Measurements from ENCODE around the gene XYLT1.
"Not testable (repeated sequence)": the region's sequence is repeated elsewhere in the genome, so short reads cannot be mapped to it uniquely, and the experiment has no call there.

XYLT1 gene

DNA sequence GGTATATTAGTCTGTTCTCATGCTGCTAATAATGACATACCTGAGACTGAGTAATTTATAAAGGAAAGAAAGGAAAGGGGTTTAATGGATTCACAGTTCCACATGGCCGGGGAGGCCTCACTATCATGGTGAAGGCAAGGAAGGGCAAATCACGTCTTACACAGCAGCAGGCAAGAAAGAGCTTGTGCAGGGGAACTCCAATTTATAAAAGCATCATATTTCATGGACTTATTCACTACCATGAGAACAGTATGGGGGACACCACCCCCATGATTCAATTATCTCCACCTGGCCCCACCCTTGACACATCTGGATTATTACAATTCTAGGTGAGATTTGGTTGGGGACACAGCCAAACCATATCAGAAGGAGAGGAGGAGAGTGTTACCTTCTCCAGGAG is 17.7 kb upstream of the XYLT1 start:
- no peak for DNase-seq

DNA sequence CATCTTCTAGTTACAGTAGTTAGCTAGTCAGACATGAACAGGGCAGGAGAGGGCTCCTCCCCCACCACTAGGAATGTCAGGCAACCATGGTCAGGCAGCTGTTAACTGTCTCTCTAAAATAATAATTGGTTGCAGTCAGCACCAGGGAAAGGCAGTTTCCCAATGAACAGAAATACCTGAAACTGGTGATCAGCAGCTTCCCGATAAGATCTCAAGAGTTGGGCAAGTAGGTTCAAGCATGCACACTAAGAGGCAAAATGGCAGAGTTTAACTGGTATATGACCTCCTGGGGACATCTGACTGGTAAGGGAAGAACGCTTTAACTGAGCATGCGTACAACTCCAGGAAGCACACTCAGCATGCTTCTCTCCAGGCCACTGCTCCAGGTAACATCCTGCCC is 12.6 kb upstream of the XYLT1 start:
- DNase-seq, result no peak

DNA sequence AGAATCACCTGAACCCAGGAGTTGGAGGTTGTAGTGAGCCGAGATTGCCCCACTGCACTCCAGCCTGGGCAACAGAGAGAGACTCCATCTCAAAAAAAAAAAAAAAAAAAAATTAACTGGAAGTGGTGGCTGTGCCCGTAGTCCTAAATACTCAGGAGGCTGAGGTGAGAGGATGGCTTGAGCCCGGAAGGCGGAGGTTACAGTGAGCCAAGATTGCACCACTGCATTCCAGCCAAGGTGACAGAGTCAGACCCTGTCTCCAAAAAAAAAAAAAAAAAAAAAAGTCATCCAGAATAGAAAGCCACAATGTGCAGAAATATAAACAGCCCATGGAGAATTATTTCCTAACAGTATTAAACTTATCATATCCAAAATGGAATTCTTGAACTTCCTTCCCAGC is 11.6 kb upstream of the XYLT1 start:
- DNase-seq, result not testable (repeated sequence)

DNA sequence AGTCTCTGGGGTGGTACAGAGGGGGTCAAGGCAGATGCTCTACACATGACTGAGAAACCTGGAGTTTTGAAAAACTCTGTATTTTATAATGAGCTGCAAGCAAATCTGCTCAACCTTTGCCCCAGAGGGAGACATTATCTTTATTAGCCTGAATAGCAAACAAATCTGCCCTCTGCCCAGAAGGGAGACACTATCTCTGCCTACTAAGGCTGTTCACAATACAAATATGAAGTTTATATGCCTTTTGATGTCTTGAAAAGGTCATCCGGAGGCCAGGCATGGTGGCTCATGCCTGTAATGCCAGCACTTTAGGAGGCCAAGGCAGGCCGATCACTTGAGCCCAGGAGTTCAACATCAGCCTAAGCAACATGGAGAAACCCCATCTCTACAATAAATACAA is 11.0 kb upstream of the XYLT1 start:
- DNase-seq, result no peak

DNA sequence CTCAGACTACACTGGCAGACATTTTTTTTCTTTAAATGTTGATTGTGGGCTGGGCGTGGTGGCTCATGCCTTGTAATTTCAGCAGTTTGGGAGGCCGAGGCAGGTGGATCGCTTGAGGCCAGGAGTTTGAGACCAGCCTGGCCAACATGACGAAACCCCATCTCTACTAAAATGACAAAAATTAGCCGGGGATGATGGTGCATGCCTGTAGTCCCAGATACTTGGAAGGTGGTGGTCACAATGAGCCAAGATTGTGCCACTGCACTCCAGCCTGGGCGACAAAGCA is 6.4 kb upstream of the XYLT1 start:
- not testable (repeated sequence) for DNase-seq

DNA sequence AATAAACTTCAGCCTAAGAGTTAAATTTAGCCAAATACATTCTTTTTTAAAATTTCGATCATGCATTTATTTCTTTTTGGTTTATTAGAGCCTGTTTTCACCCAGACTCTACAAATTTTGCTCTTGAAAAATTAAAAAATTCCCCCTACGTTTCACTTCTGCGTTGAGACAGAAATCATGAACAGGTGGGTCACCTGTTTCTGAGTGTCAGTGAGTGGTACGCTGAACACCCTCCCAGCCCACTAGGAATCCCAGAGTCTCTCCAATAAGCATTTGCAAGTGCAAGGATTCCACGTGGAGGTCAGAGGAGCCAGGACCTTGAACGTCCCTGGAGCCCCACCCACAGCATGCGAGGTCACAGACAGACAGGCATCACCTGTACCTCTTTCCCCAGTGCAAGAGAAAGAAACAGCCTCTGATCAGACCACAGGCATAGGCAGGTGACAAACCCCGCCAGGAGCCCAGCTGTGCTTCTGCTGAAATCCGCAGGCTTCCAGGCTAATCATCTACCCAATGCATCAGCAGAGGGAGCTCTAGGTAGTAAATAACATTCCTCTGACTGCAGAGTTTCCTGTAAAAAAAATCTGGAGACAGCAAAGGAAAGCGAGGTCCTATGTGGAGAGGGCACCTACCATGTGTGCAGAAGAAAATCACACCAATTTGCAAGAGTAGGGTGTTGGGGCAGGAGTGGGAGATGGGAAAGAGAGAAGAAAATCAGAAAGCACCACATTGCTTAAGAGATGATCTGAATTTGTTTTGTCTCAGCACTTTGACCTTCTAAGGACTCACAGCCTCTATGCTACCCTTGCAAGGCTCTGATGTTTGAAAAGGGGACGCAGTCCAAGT is 5.9 kb upstream of the XYLT1 start:
- DNase-seq, result peak; percentile 6

DNA sequence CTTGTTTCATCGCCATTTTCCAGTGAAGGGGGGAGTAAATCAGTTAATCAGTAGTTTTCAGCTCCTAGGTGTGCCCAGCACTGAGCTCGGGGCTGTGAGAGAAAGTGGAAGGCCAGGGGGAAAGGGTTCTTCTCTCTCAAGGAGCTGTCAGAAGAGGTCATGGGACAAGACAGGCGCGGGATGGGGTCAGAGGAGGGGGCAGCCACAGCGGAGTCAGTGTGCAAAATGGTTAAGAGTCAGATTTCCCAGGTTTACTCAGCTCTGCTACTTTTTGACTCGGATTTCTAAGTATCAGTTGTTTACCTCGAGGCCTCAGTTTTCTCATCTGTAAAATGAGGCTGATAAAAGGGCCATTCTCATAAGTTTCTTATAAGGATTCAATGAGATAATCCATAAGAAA is 4.3 kb upstream of the XYLT1 start:
- no peak for DNase-seq

DNA sequence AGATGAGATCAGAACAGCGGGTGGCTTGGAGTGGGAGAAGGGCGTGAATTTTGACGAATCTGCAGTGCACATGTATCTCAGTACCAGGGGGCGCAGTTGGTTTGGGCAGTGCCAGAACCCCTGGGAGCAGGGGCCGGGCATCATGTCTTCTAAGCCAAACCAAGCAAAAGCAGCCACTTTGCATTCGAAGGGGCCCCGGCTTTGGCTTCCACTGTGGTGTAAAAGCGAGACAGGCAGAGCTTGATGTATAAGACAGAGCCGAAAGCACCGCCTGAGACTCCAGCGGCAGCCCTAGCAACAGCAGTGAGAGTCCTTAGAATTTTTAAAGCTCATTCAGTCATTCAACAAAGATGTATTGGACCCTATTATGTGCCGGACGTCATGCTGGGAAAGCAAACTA is 3.8 kb upstream of the XYLT1 start:
- DNase-seq, result no peak

DNA sequence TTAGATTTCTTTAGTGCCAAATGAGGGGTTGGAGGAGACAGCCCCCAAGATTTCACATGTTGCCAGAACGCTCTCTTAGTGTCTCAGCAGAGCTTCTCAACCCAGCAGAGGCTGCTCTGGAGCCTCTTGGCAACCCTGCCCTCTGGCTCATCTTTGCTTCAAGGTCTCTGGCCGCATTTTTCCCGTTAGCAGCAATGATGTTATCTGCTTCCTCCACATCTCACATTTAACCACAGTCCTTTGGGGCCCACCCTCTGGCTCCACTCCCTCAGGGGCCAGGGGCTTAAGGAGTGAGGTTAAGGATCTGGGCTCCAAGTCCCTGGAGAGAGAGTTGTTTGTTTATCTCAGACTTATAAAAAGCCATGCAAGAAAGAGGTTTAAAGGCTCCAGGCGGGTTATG is 3.3 kb upstream of the XYLT1 start:
- DNase-seq, result no peak

DNA sequence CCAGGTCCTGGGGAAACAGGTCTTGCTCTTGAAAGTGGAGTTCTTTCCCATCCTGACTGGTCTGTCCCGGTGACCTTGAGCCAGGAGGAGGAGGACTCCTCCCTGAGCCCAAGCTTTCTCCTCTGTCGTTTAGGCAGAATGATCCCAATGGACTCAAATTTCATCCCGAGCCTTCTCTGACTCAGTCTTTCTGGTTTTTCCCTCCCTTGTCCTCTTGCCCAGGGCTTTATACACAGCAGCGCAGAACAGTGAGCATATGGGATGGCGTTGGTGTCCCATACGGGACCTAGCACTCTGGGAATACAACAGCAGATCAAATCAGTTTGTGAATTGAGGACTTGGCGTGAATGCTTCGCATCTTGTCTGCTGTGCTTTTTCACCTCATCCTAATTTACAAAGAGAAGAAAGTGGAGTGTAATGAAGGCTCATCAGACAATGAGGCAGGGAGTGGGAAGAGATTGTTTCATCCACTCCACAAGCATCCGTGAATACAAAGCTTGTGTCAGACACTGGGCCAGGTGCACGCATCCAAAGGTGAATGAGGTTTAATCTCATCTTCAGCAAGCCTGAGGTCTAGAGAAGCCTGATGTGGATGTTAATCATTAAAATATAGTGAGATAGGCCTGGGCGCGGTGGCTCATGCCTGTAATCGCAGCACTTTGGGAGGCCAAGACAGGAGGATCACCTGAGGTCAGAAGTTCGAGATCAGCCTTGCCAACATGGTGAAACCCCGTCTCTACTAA is 1.1 kb upstream of the XYLT1 start:
- no peak for DNase-seq

DNA sequence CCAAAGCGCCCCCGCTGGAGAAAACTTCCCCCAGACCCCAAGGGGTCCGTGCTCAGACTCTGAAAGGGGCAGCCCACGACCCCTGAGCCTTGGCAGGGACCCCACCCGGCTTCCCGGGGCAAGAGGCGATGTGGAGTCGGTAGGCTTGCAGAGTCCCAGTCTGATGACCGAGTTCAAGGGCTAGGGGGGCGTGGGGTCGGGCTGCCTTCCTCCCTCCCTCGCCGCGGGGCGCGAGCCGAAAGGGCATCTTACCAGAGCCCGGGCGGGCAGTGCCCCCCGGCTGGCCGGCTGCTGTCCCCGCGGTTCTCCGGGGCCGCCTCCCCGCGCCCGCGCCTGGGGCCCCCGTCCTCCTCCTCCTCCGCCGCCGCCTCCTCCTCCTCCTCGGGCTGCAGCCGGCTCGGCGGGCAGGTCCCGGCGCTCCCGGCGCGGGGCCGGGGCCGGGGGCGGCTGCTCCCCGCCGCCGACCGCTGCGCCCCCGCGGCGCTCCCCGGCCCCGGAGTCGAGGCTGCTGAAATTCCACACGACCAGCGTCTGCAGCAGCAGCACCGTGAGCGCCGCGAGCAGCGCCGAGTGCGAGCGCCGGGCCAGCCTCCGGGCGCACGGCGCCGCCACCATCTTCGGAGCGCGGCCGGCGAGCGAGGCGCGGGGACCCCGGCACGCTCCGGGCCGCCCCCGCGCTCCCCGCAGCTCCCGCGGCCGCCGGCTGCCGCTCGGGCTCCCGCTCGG is 415 bp downstream of the XYLT1 start:
- DNase-seq, result no peak

DNA sequence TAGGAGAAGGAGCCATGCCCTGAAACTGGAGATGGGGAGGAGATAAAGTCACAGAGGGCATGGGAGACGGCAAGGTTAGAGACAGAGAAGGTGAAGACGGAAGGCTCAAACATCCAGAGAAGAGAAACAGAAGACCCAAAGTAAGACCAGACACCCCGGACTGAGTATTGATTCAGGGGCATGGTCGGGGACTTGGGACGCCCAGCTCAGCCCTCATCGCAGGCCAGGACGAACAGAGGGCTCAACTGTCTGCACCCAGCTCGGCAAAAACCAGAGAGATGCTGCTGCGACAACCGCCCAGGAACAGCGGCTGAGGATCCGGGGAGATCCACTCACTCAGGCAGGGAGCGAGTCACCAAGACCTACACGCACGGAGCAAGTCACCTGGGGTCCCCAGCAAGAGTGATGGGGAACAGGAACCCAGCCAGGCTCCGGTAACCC is 999 bp downstream of the XYLT1 start:
- no peak for DNase-seq

DNA sequence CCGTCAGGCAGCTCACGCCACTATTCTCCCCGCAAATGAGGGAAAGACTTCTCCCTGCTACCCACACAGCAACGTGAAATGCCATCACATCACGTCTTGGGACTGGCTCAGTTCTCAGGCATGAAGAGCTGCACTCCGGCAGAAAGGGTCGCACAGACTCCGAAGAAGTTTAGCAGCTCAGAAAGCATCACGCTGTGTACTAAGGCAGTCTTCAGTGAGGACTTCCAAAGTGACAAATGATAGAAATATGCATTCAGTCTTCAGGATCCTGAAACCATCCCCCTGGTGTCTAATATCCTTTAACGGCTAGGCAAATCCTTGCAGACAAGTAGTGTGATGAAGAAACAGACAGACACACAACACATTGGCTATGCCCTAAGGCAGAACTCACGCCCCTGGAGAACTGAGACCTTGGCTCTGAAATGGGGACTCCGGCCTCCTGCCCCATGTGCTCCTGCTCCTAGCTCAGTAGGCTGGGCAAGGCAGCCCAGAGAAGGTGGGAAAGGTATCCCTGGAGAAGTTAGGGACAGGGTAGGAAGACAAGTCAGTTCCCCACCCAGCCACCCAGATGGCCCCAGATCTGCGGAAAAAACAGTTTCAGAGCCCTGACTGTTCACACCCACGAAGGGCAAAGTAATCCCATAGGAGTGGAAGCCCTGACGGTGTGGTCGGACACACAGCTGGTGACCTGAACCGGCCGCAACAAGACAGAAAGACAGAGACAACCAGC is 1.6 kb downstream of the XYLT1 start:
- DNase-seq, result no peak

DNA sequence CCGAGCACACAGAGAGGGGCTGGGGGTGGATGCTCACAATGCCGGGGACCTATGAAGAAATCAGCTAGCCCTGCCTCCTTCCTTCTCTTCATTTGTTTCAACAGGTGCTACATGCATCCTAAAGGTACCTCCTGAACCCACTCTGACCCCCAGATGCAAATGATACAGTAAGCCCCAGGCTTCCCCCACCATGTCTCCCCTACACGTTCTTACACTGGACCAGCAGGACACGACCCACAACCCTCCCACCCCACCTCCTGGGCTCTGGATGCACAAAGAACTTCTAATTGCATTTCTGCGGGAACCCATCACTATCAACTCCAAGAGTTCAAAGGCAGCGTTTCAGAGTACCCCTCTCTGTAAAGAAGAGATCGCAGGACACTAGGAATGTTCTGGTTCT is 2.1 kb downstream of the XYLT1 start:
- no peak for DNase-seq

DNA sequence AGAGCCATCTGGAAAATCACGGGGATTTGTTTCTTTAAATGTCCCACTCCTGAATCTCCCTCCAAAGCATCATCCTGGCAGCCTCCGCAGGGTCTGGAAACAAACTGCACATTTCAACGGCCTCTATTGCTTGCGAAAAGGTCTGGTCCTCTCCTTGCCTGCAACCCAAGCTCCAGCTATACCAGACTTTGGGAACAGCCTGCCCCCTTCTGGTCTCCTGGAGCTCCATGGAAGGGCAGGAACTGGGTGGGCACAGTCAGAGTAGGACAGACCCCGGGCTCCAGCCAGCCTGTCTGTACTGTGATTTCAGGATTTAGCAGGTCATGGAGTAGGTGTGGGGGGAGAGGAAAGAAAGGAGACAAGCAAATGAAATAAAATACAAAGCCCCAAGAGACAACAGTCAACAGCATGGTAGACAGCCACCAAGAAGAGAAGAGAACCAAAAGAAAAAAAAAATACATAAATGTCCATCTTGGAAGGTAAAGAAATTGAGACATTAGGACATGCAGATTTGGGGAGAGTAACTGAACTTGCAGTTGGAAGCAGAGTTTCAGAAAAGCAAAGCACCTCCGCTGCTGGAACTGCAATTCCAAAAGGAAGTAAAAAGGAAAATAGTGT is 2.7 kb downstream of the XYLT1 start:
- DNase-seq, result peak; percentile 27

DNA sequence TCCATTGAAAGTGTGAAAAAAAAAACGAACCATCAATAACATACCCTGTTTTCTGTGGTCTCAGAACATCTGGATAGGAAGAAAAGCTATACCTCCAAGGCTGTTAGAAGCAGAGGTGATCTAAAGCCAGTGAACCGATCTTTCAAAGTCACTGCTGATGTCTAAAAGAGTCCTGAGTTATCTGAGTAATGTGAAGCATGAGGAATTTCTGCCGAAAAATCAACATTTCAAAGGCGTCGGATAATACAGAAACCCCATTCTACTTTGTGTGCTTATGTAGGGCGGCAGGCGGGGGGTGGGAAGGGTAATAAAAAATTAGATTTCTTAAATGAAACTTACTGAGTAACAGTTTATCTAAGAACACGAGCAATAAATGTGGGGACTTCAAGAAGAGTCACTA is 3.9 kb downstream of the XYLT1 start:
- no peak for DNase-seq

DNA sequence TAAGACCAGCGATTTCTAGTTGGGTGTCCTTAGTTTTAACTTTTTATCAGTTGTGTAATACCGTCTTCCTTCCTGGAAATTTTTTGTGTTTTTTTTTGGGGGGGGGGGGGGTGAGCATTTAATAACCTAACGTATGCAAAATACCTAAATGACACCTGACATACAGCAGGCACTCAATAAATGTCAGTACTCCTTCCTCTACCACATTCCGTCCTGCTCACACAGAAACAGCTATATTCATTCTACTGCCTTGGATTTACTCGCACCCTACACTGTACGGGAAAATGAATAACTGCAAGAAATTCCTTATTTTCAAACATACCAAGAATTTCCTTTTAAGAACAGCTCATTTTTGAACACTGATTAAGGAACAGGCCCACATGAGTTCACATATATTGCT is 5.3 kb downstream of the XYLT1 start:
- DNase-seq, result no peak

DNA sequence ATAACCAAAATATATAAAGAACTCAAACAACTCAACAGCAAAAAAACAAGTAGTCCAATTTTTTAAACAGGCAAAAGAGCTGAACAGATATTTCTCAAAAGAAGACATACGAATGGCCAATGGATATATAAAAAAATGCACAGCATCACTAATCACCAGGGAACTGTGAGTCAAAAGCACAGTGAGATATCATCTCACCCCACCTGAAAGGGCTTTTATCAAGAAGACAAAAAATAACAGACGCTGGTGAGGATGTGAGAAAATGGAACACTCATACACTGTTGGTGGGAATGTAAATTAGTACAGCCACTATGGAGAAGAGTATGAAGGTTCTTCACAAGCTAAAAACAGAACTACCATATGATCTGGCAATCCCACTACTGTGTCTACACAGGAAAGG is 7.4 kb downstream of the XYLT1 start:
- DNase-seq, result no peak

DNA sequence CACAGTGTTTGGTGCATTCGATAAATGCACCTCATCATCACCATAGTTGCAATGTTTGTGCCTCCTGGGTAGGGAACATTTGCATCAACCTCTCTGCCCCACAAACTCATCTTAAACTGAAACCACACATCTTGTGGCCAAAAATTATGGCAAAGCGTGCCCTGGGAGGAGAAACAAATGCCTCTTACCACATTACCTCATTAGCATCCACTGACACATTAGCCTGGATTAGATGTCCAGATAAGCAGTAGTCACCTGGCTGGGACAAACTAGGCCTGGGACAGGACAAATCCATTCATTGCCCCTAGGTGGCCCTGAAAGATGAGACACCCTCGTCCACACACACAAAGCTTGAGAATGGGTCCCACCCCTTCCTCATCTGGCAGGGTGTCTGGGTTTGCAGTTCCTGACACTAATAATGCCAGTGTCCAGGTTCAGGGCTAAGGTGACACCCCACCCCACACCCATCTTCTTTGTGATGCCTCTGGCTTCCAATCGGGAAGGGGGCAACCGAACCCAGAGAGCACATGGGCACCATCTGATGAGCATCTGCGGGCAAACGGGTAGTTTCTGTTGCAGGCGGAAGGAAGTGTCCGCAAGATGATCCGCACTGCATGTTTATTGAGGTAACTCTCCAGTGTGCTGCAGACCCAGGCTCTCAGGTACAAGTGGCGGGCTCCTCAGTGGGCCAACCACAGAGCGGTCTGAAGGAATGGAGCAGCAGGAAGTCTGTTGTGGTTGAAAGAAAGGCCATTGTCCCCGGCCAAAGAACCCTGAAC is 8.6 kb downstream of the XYLT1 start:
- no peak for DNase-seq

DNA sequence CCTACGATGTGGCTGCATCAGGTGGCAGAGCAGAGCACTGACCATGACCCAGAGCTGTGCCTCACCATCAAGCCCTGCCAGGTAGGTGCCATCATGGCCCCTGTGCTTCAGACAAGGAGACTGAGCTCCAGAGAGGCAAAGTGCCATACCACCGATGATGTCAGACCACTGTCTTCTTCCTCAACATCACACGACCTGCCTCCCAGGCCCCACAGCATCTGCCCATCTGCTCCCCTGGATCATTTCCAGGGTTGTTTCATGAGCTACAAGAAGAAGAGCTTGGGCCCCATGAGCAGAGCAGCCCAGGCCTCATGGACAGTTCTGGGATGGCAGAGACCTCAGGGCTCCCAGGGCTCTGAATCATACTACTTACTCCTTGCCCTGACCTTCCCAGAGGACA is 9.9 kb downstream of the XYLT1 start:
- peak; percentile 86 for DNase-seq

DNA sequence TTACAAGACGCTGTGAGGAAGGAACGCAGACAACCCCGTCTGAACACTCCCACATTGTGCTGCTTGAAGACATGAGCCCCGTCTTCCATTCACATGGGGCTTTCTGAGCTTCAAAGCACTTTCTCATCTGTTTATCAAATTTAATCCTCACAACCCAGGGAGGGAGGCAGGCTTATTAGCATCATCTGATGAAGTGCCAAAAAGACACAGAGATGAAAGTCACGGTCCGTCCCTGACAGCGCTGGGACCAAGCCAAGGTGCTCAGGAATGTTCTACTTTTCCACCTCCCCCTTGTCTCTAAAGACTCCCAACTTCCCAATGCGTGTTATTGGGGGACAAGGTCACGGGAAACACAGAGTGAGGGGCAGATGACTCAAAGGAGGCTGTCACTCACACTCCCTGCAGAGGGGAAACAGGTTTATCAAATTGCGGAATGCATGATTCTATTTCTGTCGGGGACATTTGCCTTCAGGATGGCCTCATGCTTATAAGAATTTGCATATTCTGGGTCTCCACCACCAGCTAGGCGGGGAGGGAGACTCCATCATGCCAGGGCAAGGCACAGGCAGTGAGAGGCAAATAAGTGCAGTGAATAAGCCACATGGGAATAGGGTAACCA is 10.7 kb downstream of the XYLT1 start:
- DNase-seq, result no peak

DNA sequence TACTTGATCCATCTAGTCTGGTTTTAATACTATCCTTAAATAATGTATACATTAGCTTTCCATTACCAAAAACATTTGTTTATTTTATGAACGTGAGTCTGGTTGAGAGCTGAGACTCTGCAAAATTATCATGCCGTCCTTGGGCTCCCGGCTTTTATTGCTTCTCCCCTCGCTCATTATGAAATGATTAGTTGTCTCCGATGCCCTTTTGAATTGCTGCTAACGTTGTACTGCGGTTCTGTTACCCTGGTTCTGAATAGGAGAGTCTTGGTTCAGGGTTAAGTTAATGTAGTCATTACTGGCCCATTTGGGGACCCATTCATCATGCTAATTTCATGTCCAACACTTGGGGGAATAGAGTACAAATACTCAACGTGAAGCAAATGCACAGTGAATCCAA is 12.8 kb downstream of the XYLT1 start:
- no peak for DNase-seq

Measured in DMS 273 treated with DMSO at 0.1 percent for 48 hours (cell line).